OCI-LY7 (cell line): ENCODE data around the gene ZG16B. TPM values are rescaled to one million over a fixed set of nuclear protein-coding genes. Genes with fewer than 3 reads are reported as not detected.

Source experiments
- BruUV-seq: library from RNA; stranded (reverse); fragments of 400-500 nt; replicated peaks from 2 replicates; lab custom pipeline; 2021; lab: Mats Ljungman, UMichigan
- CTCF ChIA-PET: fragments of 300-600 bp; sonication (Branson Sonifier 250); formaldehyde crosslinking; loops from one replicate; lab custom pipeline; 2022; ENCODE audit warnings: antibody characterized with exemption; ENCODE audit not compliant: unreplicated experiment; lab: Charles Lee
- POLR2A ChIA-PET: fragments of 300-600 bp; sonication (Branson Sonifier 250); formaldehyde crosslinking; loops from one replicate; lab custom pipeline; 2022; ENCODE audit warnings: antibody characterized with exemption; lab: Charles Lee
- DNase-seq: peaks from one replicate; pipeline ENCODE4 v3.0.0-alpha.2; 2015; ENCODE audit warnings: low spot score
- H2AFZ ChIP-seq: fragments of 200-600 bp; sonication (generic), shearing (Covaris generic); 2 replicates; pipeline ENCODE4 v1.6.1; 2014; ENCODE audit warnings: mild to moderate bottlenecking, antibody characterized with exemption, low read length, moderate library complexity
- H3K27ac ChIP-seq: fragments of 200-600 bp; sonication (generic); 2 replicates; pipeline ENCODE4 v1.5.1; 2014; ENCODE audit warnings: mixed run types, low read depth, mild to moderate bottlenecking, moderate library complexity, low read length, inconsistent platforms; ENCODE audit not compliant: poor library complexity, severe bottlenecking
- H3K36me3 ChIP-seq: fragments of 200-600 bp; sonication (generic); 2 replicates; pipeline ENCODE4 v1.6.1; 2014; ENCODE audit warnings: mild to moderate bottlenecking, antibody characterized with exemption, low read length, moderate library complexity, mixed read lengths; ENCODE audit not compliant: insufficient read depth
- H3K4me1 ChIP-seq: fragments of 200-600 bp; sonication (generic); 2 replicates; pipeline ENCODE4 v1.5.1; 2014; ENCODE audit warnings: mild to moderate bottlenecking, low read length; ENCODE audit not compliant: insufficient read depth, poor library complexity, severe bottlenecking
- H3K4me2 ChIP-seq: fragments of 200-600 bp; sonication (generic); 2 replicates; pipeline ENCODE4 v1.6.1; 2014; ENCODE audit warnings: mild to moderate bottlenecking, low read length
- H3K4me3 ChIP-seq: fragments of 200-600 bp; sonication (generic); 2 replicates; pipeline ENCODE4 v1.5.1; 2014; ENCODE audit warnings: mild to moderate bottlenecking, low read depth, low read length; ENCODE audit not compliant: poor library complexity, severe bottlenecking
- H3K79me2 ChIP-seq: fragments of 200-600 bp; sonication (generic); 2 replicates; pipeline ENCODE4 v1.6.1; 2016; ENCODE audit warnings: low read depth, mild to moderate bottlenecking, low read length, moderate library complexity, mixed read lengths; ENCODE audit not compliant: insufficient read depth
- H3K9me2 ChIP-seq: fragments of 200-600 bp; sonication (generic); 2 replicates; pipeline ENCODE4 v1.6.1; 2016; ENCODE audit warnings: mild to moderate bottlenecking, low read length, mixed read lengths; ENCODE audit not compliant: insufficient read depth
- H3K9me3 ChIP-seq: fragments of 200-600 bp; sonication (generic); 2 replicates; pipeline ENCODE4 v1.6.1; 2014; ENCODE audit warnings: mild to moderate bottlenecking, mixed run types, low read length, mixed read lengths
- H4K20me1 ChIP-seq: fragments of 200-600 bp; sonication (generic); 2 replicates; pipeline ENCODE4 v1.6.1; 2014; ENCODE audit warnings: mild to moderate bottlenecking, antibody characterized with exemption, low read length, moderate library complexity, mixed read lengths; ENCODE audit not compliant: insufficient read depth
- EZH2phosphoT487 ChIP-seq: fragments of 200-600 bp; sonication (generic); IDR thresholded peaks from 2 replicates; pipeline ENCODE4 v1.6.1; 2018; ENCODE audit warnings: low read depth, borderline replicate concordance, mild to moderate bottlenecking, mixed run types, antibody characterized with exemption, low read length, moderate library complexity, mixed read lengths
- intact Hi-C: fragments of 100-400 bp; cut with micrococcal nuclease; formaldehyde crosslinking; loops from one replicate; pipeline ENCODE4 v1.10.0; 2022; ENCODE audit not compliant: unreplicated experiment
- total RNA-seq, 2 experiments: library from RNA; depleted of rRNA in 1 of 2; stranded (reverse); fragments of >200 nt in 1 of 2; shearing (Covaris generic) in 1 of 2; gene quantifications; 2 replicates each; pipeline ENCODE4 v1.2.3, GENCODE V29; 2014 to 2022
- TF ChIP-seq, protein P1 (sequence below): fragments of 200-600 bp; sonication (generic); conservative IDR thresholded peaks from 2 replicates; pipeline ENCODE4 v1.5.1; 2014; ENCODE audit warnings: mild to moderate bottlenecking, antibody characterized with exemption, low read length, moderate library complexity, mixed read lengths

Gene ZG16B
- total RNA-seq, 2 experiments from 2014 or later = 2.5 to 4.0 TPM

DNA sequence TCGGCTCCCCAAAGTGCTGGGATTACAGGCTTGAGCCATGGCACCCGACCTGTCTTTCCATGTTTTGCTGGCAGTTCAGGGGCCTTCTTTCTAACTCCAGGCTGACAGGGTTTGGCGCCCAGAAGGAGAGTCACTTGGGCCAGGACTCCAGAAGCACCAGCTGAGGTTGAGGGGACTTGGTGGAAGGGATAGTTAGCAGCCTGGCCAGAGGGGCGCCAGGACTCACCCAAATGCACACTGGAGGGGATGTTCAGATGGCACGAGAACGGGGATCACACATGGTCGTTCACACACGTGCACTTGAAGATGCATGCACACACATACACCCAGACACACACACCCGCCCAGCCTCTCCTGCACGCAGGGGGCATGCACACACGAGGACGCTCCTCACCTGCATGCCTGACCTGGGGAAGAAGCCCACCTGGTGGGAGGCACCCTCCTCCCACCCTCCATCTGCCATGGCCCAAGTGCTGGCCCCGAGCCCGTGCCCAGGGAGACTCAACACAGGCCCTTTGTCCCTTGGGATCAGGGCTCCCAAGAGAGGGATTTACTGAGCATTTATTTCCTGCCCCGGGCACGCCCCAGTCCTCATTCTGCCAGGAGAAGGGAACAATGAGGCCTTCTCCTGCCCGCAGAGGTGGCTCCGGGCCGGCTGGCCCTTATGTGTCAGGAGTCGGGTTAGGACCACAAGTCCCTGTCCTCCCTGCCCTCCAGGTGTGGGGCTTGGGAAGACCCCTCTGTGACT is 15.4 kb upstream of the ZG16B start:
- TF ChIP-seq, protein P1, sequence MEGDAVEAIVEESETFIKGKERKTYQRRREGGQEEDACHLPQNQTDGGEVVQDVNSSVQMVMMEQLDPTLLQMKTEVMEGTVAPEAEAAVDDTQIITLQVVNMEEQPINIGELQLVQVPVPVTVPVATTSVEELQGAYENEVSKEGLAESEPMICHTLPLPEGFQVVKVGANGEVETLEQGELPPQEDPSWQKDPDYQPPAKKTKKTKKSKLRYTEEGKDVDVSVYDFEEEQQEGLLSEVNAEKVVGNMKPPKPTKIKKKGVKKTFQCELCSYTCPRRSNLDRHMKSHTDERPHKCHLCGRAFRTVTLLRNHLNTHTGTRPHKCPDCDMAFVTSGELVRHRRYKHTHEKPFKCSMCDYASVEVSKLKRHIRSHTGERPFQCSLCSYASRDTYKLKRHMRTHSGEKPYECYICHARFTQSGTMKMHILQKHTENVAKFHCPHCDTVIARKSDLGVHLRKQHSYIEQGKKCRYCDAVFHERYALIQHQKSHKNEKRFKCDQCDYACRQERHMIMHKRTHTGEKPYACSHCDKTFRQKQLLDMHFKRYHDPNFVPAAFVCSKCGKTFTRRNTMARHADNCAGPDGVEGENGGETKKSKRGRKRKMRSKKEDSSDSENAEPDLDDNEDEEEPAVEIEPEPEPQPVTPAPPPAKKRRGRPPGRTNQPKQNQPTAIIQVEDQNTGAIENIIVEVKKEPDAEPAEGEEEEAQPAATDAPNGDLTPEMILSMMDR = no peak
- Histone ChIP-seq H2AFZ (no peak overlapping the region), H3K4me3 (no peak overlapping the region), H3K4me1 (peaks cover 18% of the 10 kb centered on the region), H3K79me2 (peaks cover 10% of the 10 kb centered on the region; the same call in 1 of the 2 replicates), H4K20me1 (no peaks in the 10 kb centered on the region), H3K27ac (no peak overlapping the region), H3K9me2 (no peaks in the 10 kb centered on the region), H3K36me3 (no peaks in the 10 kb centered on the region), H3K4me2 (no peak overlapping the region), H3K9me3 (no peaks in the 10 kb centered on the region)
- ChIA-PET POLR2A (interaction anchor here (0.7 kb wide), 1 partner anchor 10 kb away, joined by 7 read pairs; no protein-coding TSS in a partner anchor), CTCF (no interaction called here)
- DNase-seq = no peak
- BruUV-seq = no TSS peak
- intact Hi-C loops = no loop called here

DNA sequence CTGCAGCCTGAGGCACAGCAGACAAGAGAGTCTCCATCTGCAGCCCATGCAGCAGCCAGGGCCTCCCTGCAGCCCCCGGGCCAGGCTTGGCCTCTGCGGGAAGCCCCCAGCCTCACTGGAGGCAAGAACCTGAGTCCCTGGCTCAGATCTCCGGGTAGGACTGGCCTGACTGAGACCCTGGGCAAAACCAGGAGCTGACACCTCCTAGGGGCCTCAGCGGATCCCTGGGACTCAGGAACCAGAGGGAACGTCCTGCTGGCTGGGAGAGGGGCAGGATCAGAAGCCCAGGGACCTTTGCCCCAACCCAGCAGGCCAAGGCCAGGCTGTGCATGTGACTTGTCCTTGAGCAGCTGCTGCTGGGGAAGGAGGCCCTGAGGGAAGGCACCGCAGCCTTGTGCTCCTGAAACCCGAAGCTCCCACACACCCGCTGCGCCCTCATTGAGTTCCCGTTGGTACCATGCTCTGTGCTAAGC is 14.8 kb upstream of the ZG16B start:
- no peaks in the 10 kb centered on the region for H4K20me1 ChIP-seq
- no peaks in the 10 kb centered on the region for H3K9me2 ChIP-seq
- intact Hi-C loops = no loop called here
- H3K27ac ChIP-seq = no peak overlapping the region
- DNase-seq = no peak
- peaks cover 18% of the 10 kb centered on the region for H3K4me1 ChIP-seq
- H2AFZ ChIP-seq = no peak overlapping the region
- H3K4me2 ChIP-seq = no peak overlapping the region
- POLR2A ChIA-PET = no interaction called here
- H3K36me3 ChIP-seq = no peaks in the 10 kb centered on the region
- BruUV-seq = no TSS peak
- TF ChIP-seq EZH2phosphoT487 = no peak
- TF ChIP-seq, protein P1 = no peak
- CTCF ChIA-PET = no interaction called here
- H3K79me2 ChIP-seq = peaks cover 10% of the 10 kb centered on the region; the same call in 1 of the 2 replicates
- no peak overlapping the region for H3K4me3 ChIP-seq
- H3K9me3 ChIP-seq = no peaks in the 10 kb centered on the region
